Psoas muscle (tissue), 8 donors: ENCODE data around the gene KLHL41. TPM values are rescaled to one million over a fixed set of nuclear protein-coding genes. Genes with fewer than 3 reads are reported as not detected.
"Not testable (repeated sequence)": the region's sequence is repeated elsewhere in the genome, so short reads cannot be mapped to it uniquely, and the experiment has no call there.

Experiments
- ATAC-seq, 4 donors: fragments of 200-7000 bp; cut with Tn5 transposase; one replicate each; pipeline ENCODE4 v1.9.1; 2020; ENCODE audit warnings: moderate library complexity in 3 of 4, mild to moderate bottlenecking in 2 of 4
- DNase-seq, 2 donors: peaks; one replicate each; pipeline ENCODE4 v3.0.0-alpha.2; 2020
- H3K27ac ChIP-seq: fragments of 200-600 bp; one replicate; pipeline ENCODE4 v1.8.0; 2022
- H3K27me3 ChIP-seq, 3 donors: fragments of 200-600 bp in 1 of 3; one replicate each; pipeline versions ENCODE4 v1.6.1 to v1.8.0; 2013 to 2022; ENCODE audit warnings: low read length in 2 of 3, mild to moderate bottlenecking in 2 of 3, moderate library complexity in 1 of 3; ENCODE audit not compliant: insufficient read depth in 3 of 3
- H3K36me3 ChIP-seq, 2 donors: fragments of 200-600 bp in 1 of 2; one replicate each; pipeline versions ENCODE4 v1.6.1 to v1.8.0; 2013 to 2022; ENCODE audit warnings: low read depth in 1 of 2, mild to moderate bottlenecking in 1 of 2, moderate library complexity in 1 of 2; ENCODE audit not compliant: insufficient read depth in 1 of 2
- H3K4me1 ChIP-seq: fragments of 200-600 bp; one replicate; pipeline ENCODE4 v1.8.0; 2022
- H3K4me3 ChIP-seq: fragments of 200-600 bp; one replicate; pipeline ENCODE4 v1.8.0; 2022; ENCODE audit warnings: mild to moderate bottlenecking
- H3K9me3 ChIP-seq: fragments of 200-600 bp; one replicate; pipeline ENCODE4 v1.8.0; 2022
- CTCF ChIP-seq: fragments of 200-600 bp; IDR thresholded peaks from one replicate; pipeline ENCODE4 v1.8.0; 2022; ENCODE audit warnings: antibody characterized with exemption
- WGBS, 3 donors: extraction: QIAGEN DNeasy Blood & Tissue Kit; methylation state at CpG; one replicate each; pipeline versions ENCODE4 v1.1.6 to v1.1.7; 2013; 5-methylcytosine and 5-hydroxymethylcytosine counted together
- intact Hi-C, 2 donors: fragments of 100-400 bp; cut with DNase I; formaldehyde crosslinking; loops; one replicate each; pipeline versions ENCODE4 v1.11.0 to v1.14.2; 2022
- polyA plus RNA-seq, 3 donors: library from polyadenylated mRNA; stranded (reverse); fragments of 200-250 nt; gene quantifications; one replicate each; pipeline ENCODE4 v1.2.3, GENCODE V29; 2013
- total RNA-seq, 4 donors: library from RNA; stranded (reverse); fragmentation: NEBNext Ultra II Directional in 2 of 4; extraction: Animal tissue kit (Norgen Biotek cat#: 25700) in 2 of 4; gene quantifications; one replicate each; pipeline versions ENCODE4 v1.2.1 to v1.2.4, GENCODE V29; 2021 to 2023
- donor health status: healthy with polysubstance abuse.
- donor health status: DM: no; HTN: no; CAD: no; lungs with moderate emphysema.
- donor health status: Bipolar disorder and iron deficiency.
- donor health status: healthy.
- donor health status: DM: yes; HTN: yes; CAD: no.
- donor health status: DM: no; HTN: no; CAD: no.
- donor health status: DM: no; HTN: no; CAD: no.
- donor health status: DM: yes; HTN: yes; CAD: no.

KLHL41 gene
- total and polyA plus RNA-seq, 7 donors: 639 to 3,578 (median 3,179) TPM

DNA sequence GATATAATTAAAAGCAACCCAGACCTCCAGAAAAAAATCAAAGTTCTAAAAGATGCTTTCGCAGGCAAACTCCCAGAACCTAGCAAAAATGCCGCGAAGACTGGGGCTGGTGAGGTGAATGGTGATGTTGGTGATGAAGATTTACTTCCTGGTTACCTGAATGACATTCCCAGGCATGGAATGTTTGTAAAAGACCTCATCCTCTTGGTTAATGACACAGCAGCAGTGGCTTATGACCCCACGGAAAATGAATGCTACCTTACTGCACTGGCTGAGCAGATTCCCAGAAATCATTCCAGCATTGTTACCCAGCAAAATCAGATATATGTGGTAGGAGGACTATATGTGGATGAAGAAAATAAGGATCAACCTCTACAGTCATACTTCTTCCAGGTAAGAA lies 994 bp downstream of the KLHL41 start:
- TF ChIP-seq CTCF: no peak
- peaks cover 6% of the 10 kb centered on the region for H3K4me1 ChIP-seq
- H3K27ac ChIP-seq: peak overlapping the region; percentile 87
- no peaks in the 10 kb centered on the region for H3K27me3 ChIP-seq
- intact Hi-C loops: no loop called here
- peak in 2 of 4 donors; percentile 9 to 12 for ATAC-seq
- DNase-seq: no peak
- peak overlapping the region; percentile 78 for H3K4me3 ChIP-seq
- no peaks in the 10 kb centered on the region for H3K9me3 ChIP-seq
- 22 to 43% (median 29%) methylated on average over 4 of the region's 4 CpGs for WGBS, 3 donors
- H3K36me3 ChIP-seq: peaks cover 0 to 13% of the 10 kb centered on the region in 2 donors

- no peak for TF ChIP-seq CTCF
- Histone ChIP-seq H3K4me3 (peak overlapping the region; percentile 78), H3K9me3 (no peaks in the 10 kb centered on the region), H3K27ac (peak overlapping the region; percentile 87), H3K36me3 (peaks cover 0 to 22% of the 10 kb centered on the region in 2 donors), H3K27me3 (no peaks in the 10 kb centered on the region), H3K4me1 (peaks cover 7% of the 10 kb centered on the region)
- intact Hi-C loops: no loop called here
- 30 to 38% (median 30%) methylated on average over 1 of the region's 1 CpG for WGBS, 3 donors
- DNase-seq: no peak
- peak in 2 of 4 donors; percentile 11 to 14 for ATAC-seq
Measured at GRCh38 chr2:169511818-169512217, 2.3 kb downstream of the KLHL41 start.

DNA sequence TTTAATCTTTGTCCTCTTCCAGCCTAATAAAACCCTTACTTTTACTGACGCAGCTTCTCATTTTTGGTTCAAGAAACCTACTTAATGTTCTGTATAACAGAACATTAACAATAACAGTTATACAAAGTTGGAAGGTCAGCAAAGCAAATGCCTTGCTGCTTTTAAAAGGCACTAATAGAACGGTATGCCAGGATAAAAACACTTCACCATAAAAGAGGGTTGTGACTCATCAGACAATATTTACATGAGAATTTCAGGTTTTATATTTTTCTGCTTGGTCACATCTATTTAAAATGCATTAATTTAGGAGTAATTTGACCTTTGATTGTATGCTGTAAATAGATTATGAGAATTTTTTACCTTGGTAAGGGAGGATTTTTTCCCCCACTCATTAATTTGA lies 3.0 kb downstream of the KLHL41 start:
- Histone ChIP-seq H3K9me3 (no peaks in the 10 kb centered on the region), H3K27ac (peak overlapping the region; percentile 87), H3K4me1 (peaks cover 7% of the 10 kb centered on the region), H3K36me3 (peaks cover 0 to 29% of the 10 kb centered on the region in 2 donors), H3K4me3 (peak overlapping the region; percentile 78), H3K27me3 (no peaks in the 10 kb centered on the region)
- intact Hi-C loops: no loop called here
- no peak for ATAC-seq
- 28 to 33% (median 29%) methylated on average over 2 of the region's 2 CpGs for WGBS, 3 donors
- no peak for DNase-seq
- no peak for TF ChIP-seq CTCF

DNA sequence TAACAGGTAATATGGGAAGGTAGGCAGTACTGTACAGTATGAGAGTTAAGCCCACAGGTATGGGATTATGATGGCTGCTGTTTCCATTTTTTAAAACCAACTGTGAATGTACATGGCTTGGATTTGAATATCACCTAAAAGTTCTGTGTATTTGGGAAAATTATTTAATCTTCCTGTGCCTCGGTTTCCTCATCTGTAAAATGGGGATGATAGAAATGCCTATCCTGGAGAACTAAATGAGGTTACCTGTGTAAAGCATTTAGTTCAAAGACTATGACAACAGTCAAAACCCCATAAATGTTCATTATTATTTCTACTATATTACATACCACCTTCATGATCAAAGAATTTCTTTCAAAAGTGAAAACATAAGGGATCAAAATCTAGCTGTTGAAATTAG lies 3.6 kb downstream of the KLHL41 start:
- DNase-seq: no peak
- intact Hi-C loops: no loop called here
- TF ChIP-seq CTCF: no peak
- no peaks in the 10 kb centered on the region for H3K27me3 ChIP-seq
- H3K36me3 ChIP-seq: peaks cover 0 to 35% of the 10 kb centered on the region in 2 donors
- peak overlapping the region; percentile 78 for H3K4me3 ChIP-seq
- no peak for ATAC-seq
- no peaks in the 10 kb centered on the region for H3K9me3 ChIP-seq
- H3K27ac ChIP-seq: peak overlapping the region; percentile 87
- 30 to 58% (median 33%) methylated on average over 1 of the region's 1 CpG for WGBS, 3 donors
- peaks cover 13% of the 10 kb centered on the region for H3K4me1 ChIP-seq

GRCh38 chr2:169513926-169514325 lies 4.4 kb downstream of the KLHL41 start:
- intact Hi-C loops: no loop called here
- H3K9me3 ChIP-seq: no peaks in the 10 kb centered on the region
- DNase-seq (peak; percentile 60 to 86), ATAC-seq (peak; percentile 67 to 77 (median 75))
- TF ChIP-seq CTCF: no peak
- H3K4me1 ChIP-seq: peaks cover 18% of the 10 kb centered on the region
- peaks cover 0 to 43% of the 10 kb centered on the region in 2 donors for H3K36me3 ChIP-seq
- WGBS, 3 donors: 14 to 19% (median 15%) methylated on average over 3 of the region's 3 CpGs
- H3K27ac ChIP-seq: peak overlapping the region; percentile 87
- no peaks in the 10 kb centered on the region for H3K27me3 ChIP-seq
- peak overlapping the region; percentile 78 for H3K4me3 ChIP-seq

DNA sequence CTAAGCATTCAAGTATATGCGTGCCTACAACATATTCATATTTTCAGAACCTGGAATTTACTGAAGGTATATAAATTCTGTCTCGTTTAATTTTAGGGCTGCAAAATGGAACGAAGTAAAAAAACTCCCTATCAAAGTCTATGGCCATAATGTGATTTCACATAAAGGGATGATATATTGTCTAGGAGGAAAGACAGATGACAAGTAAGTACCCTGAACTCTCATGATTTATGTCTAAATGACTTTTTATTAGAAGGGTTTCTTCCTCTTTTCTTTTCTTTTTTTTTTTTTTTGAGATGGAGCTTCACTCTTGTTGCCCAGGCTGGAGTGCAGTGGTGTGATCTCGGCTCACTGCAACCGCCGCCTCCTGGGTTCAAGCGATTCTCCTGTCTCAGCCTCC lies 5.3 kb downstream of the KLHL41 start:
- peak overlapping the region; percentile 78 for H3K4me3 ChIP-seq
- peak overlapping the region; percentile 87 for H3K27ac ChIP-seq
- ATAC-seq, DNase-seq, H3K27me3 ChIP-seq, intact Hi-C loops, H3K9me3 ChIP-seq: not testable (repeated sequence)
- peaks cover 22% of the 10 kb centered on the region for H3K4me1 ChIP-seq
- 35 to 48% (median 38%) methylated on average over 7 of the region's 7 CpGs for WGBS, 3 donors
- peaks cover 0 to 52% of the 10 kb centered on the region in 2 donors for H3K36me3 ChIP-seq

- peak overlapping the region; percentile 87 for H3K27ac ChIP-seq
- H3K4me3 ChIP-seq: peak overlapping the region; percentile 78
- peak in 1 of 2 donors; percentile 62 for DNase-seq
- peak; percentile 58 to 82 (median 74) for ATAC-seq
- intact Hi-C loops, H3K9me3 ChIP-seq, H3K27me3 ChIP-seq: not testable (repeated sequence)
- peaks cover 35% of the 10 kb centered on the region for H3K4me1 ChIP-seq
- 28 to 44% (median 42%) methylated on average over 10 of the region's 10 CpGs for WGBS, 3 donors
- H3K36me3 ChIP-seq: peaks cover 0 to 67% of the 10 kb centered on the region in 2 donors
Measured at GRCh38 chr2:169516488-169516995, 7.0 kb downstream of the KLHL41 start.
